GM18517 (cell line): ENCODE measurements around the gene LAMC1.

Experiments
- ATAC-seq: cut with Tn5 transposase; IDR thresholded peaks from one replicate; pipeline ENCODE4 v1.9.1; 2021; ENCODE audit warnings: mild to moderate bottlenecking, moderate library complexity; ENCODE audit not compliant: unreplicated experiment

LAMC1 gene

GRCh38 chr1:183075861-183076260 lies 52.6 kb downstream of the LAMC1 start:
- ATAC-seq: no peak

GRCh38 chr1:183077097-183077496 lies 53.9 kb downstream of the LAMC1 start:
- no peak for ATAC-seq

DNA sequence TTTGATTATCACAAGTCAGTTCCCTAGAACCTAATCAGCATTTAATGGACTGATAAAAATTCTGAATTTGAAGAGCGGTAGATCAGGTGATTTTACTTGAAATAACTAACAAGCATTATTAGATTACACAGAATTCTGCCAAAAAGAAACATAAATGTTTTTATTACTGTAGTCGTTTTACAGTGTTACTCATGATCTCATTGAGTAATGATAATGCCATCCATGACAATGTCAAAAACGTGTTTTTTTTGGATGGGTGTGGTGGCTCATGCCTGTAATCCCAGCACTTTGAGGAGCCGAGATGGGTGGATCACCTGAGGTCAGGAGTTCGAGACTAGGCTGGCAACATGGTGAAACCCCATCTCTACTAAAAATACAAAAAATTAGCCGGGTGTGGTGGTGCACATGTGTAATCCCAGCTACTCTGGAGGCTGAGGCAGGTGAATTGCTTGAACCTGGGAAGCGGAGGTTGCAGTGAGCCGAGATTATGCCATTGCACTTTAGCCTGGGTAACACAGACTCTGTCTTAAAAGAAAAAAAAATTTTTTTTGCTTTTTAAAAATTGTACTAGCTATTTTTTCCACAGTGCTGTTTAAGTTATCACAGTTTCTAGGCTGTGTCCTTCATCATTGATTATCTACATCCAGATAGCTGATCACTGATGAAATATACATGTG lies 56.6 kb downstream of the LAMC1 start:
- ATAC-seq: no peak

- no peak for ATAC-seq
Observed at GRCh38 chr1:183080406-183080805, 57.2 kb downstream of the LAMC1 start.

GRCh38 chr1:183081402-183082120 lies 58.3 kb downstream of the LAMC1 start:
- no peak for ATAC-seq

- no peak for ATAC-seq
Observed at GRCh38 chr1:183082650-183083049, 59.4 kb downstream of the LAMC1 start.

DNA sequence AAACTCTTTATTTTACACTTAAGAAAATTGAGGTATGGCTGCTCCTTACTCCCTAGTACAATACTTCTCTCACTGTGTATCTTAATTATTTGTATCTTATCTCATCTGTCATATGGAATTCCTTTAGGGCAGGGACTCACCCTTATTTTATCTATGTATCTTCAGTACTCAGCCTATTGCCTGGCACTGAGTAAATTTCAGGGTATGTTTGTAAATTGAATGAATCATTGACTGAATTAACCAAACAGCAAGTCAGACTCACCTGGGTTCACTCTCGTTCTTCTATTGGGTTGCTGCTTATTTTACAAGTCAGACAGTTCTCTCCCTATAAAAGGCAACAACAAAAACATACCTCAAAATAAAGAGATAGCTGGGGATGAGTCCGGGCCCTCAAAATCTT lies 63.8 kb downstream of the LAMC1 start:
- no peak for ATAC-seq

DNA sequence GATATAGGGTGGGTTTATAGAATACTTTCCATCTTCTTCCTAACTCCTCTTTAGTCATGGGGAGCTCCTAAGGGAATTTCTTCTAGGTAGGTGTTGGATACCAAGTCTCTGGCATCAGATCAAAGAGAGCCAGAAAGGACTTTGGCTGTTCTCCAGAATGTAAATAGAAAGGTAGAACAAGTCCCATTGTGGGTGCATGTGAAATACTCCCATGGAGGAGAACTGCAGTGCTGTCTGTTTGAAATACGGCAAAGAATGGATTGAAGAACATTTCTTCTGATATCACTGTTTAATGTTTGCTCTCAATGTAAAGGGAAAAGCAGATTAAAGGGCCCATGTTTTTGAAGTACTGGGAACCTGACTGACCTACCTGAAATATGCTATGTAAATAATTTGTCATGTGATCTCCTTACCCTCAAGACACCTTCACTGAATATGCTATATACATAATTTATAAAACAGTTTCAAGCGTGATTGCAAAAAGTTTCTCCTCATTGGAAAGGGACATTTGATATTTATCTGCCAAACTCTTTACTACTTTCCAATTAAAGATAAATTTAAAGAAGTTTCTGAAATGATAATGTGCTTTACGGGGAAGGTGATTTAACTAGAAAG lies 65.9 kb downstream of the LAMC1 start:
- no peak for ATAC-seq

DNA sequence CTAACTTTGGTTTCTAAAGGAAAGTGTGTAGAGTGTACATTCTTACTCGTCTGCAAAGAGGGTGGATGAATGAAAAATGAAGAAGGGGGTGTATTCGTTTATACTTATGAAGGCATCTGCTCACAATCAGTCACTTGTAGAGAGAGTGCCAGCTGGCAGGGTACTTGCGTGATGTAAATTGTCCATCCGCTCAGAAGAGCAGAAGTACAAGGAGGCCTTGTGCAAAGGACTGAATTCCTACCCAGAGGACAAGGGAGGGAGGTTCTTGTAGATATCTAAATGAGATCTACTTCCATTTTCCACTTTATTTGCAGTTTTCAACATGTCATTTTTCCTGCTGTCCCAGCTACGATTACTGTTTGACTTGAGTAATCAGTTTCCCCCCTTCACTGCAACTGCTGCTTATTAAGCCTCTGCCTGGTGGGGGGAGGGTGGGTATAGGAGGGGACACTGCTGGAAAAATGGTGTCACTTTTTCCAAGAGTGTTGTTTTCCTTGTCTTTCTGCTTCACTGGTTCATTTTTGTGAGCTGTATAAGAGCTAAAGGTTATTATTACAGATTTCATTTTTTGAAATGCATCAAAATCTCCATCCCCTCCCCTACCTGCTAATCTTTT lies 67.3 kb downstream of the LAMC1 start:
- ATAC-seq: no peak

- ATAC-seq: no peak
Observed at GRCh38 chr1:183091181-183091580, 68.0 kb downstream of the LAMC1 start.

DNA sequence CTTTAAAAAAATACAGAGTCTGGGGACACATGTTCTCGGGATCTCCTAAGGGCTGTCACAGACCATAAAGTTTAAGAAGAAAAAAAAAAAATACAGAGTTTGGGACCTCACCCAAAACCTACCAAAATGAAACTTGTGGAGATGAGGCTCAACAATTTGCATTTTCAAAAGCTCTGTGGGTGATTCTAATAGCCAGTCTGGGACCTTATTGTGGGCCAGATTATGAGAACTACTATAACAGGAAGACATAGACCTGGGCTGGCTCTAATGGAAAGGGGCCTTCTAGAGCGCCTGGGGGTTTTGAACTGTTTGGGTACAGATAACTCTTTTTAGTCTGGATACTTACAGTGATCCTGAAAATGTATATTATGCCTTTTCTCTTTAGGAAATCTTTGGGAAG lies 69.1 kb downstream of the LAMC1 start:
- no peak for ATAC-seq

DNA sequence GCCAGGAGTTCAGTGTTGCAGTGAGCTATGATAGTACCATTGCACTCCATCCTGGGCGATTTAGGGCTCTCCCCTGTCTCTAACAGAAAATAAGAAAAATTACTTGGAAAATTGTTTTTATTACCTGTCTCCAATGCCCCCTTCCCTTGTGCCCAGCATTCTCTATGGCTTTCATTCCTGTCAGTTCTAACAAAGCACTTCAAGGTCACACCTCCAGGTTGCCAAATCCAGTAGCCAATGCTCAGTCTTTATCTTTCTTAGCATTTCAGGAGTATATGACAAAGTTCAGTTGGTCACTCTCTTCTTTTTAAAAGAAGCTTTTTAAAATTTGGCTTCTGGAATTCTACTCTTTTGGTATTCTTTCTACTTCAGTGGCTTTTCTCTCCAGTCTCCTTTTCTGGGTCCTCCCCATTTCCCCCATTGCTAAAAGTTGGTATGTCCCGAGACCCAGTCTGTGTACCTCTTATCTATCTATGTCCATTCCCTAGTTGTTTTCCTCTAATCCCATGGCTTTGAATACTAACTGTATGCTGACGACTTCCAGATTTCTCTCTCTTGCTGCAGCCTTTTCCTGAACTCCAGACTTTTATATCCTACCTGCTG lies 69.9 kb downstream of the LAMC1 start:
- no peak for ATAC-seq

GRCh38 chr1:183093786-183094298 lies 70.6 kb downstream of the LAMC1 start:
- ATAC-seq: no peak

- no peak for ATAC-seq
Observed at GRCh38 chr1:183094351-183094750, 71.1 kb downstream of the LAMC1 start.

- no peak for ATAC-seq
Observed at GRCh38 chr1:183096351-183096750, 73.1 kb downstream of the LAMC1 start.

DNA sequence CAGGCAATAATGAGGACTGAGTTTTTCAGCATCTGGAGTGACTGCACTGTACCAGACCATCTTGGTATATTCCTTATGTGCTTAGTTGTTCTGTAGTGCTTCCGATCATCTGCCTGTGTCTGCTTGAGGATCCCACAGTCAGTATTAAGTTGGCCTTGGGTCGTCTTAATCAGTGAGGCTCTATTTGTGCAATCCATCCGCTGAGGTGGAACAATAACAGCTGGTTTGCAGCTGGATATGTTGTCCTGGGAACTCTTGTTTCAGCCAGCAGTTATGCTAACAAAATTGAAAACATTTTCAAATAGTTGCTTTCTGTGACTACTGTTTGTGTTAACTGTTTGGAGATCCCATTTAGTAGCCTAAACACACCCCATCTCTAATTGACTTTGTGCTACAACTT lies 73.7 kb downstream of the LAMC1 start:
- ATAC-seq: no peak

DNA sequence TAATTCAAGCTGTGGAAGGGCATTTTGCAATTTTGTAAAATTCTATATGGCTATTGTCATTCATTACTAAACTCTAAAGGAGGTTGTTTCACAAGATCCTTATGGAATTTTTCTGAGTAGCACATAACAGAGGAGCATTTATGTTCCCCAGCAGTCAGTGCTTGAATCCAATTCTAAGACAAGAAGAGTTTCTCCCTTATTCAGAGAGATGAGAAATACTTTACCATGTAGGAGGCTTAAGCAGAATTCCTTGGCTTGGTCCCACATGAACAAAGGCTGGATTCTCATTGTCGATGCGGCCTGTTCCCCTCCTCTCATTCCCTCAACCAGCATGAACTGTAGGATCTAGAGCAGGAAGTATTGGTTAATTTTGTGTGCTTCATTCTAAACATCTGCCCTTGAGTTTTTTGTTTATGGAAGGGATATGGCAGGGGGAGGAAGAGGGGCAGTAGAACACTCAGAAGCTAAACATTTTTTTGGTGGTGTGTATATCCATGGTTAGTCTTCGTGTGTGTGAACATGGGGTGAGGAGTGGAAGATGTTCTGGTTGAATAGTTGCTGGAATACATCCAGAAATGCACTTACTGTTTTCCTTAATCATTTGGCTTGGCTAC lies 74.3 kb downstream of the LAMC1 start:
- no peak for ATAC-seq

DNA sequence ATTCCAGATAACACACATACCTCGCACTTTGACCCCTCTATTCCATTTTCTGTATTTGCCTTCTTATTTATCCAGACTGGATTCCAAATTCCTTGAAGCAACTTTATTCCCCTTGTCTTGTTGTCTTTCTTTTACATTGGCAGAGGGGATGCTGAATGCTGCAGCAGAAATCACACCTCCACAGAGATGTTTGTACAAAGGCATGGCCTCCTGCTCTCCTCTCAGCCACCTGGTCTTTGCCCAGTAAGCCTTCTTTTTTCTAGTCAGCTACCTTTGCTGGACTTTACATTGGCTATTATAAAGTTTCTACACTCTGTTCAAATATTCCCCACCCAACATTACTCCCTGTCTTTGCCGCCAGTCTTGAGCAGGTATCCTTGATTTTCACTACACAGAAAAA lies 75.1 kb downstream of the LAMC1 start:
- ATAC-seq: no peak

DNA sequence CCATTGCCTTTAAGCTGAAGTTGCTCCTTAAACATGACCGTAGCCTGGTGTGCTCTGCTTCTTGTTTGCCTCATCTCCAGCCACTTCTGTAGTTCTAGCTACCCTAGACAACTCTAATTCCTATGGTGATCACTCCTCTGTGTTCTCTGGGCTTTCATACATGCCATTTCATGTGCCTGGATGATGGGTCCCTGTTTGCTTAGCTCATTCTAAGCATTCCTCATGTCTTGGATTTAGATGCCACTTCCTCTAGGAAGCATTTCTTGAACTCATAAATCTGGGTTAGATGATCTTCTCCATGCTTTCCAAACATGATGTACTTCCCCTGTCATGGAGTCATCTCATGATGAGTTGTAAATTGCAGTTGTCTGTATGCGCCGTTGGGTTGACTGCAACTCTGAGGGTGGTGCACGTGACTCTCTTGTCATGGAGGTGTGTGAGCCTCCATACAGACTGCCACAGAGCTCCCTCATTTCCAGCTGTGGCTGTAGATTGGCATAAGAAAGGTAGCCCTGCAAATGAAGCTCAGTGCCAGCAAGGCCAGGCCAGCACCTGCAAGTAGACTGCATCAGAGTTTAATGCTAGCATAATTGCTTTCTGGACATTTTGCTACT lies 77.2 kb downstream of the LAMC1 start:
- no peak for ATAC-seq

DNA sequence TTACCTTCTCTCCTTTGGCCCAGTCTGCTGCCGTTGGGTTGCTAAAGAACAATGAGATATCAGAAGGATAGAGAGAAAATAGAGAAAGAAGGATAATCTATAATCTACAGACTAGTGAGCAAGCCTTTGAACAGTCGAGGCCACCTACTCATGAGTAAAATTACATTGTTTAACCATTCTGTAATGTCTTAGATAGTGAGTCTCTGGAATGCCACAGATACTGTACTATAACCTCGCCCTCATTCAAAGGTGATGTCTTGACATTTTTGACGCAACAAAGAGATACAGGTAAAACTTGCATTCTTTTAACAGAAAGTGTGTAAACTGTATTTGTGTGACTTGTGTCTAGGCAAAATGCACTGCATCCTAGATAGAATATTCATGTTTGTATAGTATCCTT lies 77.9 kb downstream of the LAMC1 start:
- no peak for ATAC-seq
